AG04449 (cell line): Measurements from ENCODE around the gene LINS1.

Experiments
- CTCF ChIA-PET: fragments of 350-600 bp; formaldehyde crosslinking; extraction: SDS; loops from one replicate; lab custom pipeline; 2021; ENCODE audit warnings: antibody characterized with exemption; lab: Yijun Ruan, JAX
- POLR2A ChIA-PET: fragments of 400-600, 350-600 bp; formaldehyde crosslinking; extraction: SDS; loops from one replicate; lab custom pipeline; 2020; ENCODE audit warnings: antibody characterized with exemption, inconsistent platforms; lab: Yijun Ruan, JAX
- DNase-seq: peaks from one replicate; pipeline ENCODE4 v3.0.0-alpha.2; 2010; ENCODE audit warnings: low read depth, low spot score
- H3K4me3 ChIP-seq: 2 replicates; pipeline ENCODE4 v1.5.1; 2011; ENCODE audit warnings: low read depth, mild to moderate bottlenecking, control low read depth, low read length
- TF ChIP-seq, protein P1 (sequence below): IDR thresholded peaks from one replicate; pipeline ENCODE4 v1.5.1; 2011; ENCODE audit warnings: mild to moderate bottlenecking, moderate library complexity, low read length, control low read depth, inconsistent platforms; ENCODE audit not compliant: insufficient read depth; ENCODE audit errors: missing control alignments

The LINS1 gene

GRCh38 chr15:100544338-100544841, 57.6 kb downstream of the LINS1 start:
- ChIA-PET CTCF (no interaction called here), POLR2A (no interaction called here)
- DNase-seq, result no peak
- no peak overlapping the region for H3K4me3 ChIP-seq
- TF ChIP-seq, protein P1, sequence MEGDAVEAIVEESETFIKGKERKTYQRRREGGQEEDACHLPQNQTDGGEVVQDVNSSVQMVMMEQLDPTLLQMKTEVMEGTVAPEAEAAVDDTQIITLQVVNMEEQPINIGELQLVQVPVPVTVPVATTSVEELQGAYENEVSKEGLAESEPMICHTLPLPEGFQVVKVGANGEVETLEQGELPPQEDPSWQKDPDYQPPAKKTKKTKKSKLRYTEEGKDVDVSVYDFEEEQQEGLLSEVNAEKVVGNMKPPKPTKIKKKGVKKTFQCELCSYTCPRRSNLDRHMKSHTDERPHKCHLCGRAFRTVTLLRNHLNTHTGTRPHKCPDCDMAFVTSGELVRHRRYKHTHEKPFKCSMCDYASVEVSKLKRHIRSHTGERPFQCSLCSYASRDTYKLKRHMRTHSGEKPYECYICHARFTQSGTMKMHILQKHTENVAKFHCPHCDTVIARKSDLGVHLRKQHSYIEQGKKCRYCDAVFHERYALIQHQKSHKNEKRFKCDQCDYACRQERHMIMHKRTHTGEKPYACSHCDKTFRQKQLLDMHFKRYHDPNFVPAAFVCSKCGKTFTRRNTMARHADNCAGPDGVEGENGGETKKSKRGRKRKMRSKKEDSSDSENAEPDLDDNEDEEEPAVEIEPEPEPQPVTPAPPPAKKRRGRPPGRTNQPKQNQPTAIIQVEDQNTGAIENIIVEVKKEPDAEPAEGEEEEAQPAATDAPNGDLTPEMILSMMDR, result no peak

- CTCF ChIA-PET, result no interaction called here
These were observed 59.7 kb downstream of the LINS1 start for GRCh38 chr15:100542290-100542689.

GRCh38 chr15:100537331-100537730, 64.7 kb downstream of the LINS1 start:
- H3K4me3 ChIP-seq, result no peak overlapping the region
- CTCF ChIA-PET, result no interaction called here
- no peak for DNase-seq
- TF ChIP-seq, protein P1, result no peak
- POLR2A ChIA-PET, result no interaction called here

More at GRCh38 chr15:100542290-100542689, 59.7 kb downstream of the LINS1 start:
- POLR2A ChIA-PET, result no interaction called here
- TF ChIP-seq, protein P1, result no peak
- DNase-seq, result no peak
- no peak overlapping the region for H3K4me3 ChIP-seq

DNA sequence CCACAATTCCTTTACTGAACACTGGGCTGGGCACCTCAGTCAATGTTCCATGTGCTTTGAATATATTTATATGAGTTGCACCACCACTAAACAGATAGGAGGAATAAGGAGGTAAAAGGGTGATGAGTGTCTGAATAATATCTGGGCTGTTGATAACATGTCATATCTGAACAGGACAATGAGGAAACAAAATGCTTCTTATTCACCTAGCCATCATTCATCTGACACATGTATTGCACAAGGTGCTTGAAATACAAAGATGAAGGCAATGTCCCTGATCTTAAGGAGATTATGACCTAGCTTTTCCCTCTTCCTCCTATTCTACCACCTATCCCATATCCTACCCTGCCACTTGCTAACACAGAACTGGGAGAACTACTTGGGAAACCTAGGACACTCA, 65.3 kb downstream of the LINS1 start:
- POLR2A ChIA-PET, result no interaction called here
- no peak overlapping the region for H3K4me3 ChIP-seq
- CTCF ChIA-PET, result no interaction called here
- DNase-seq, result no peak
- TF ChIP-seq, protein P1, result no peak

GRCh38 chr15:100533886-100534285, 68.1 kb downstream of the LINS1 start:
- no peak overlapping the region for H3K4me3 ChIP-seq
- TF ChIP-seq, protein P1, result no peak
- ChIA-PET POLR2A (no interaction called here), CTCF (no interaction called here)
- no peak for DNase-seq

GRCh38 chr15:100531823-100532327, 70.1 kb downstream of the LINS1 start:
- TF ChIP-seq, protein P1, result no peak
- no peak for DNase-seq
- POLR2A ChIA-PET, result no interaction called here
- no peak overlapping the region for H3K4me3 ChIP-seq
- CTCF ChIA-PET, result no interaction called here
